ENCODE results near the gene ALDH1L1.
A peak's percentile ranks its signal among the peaks of the same experiment; 100 is the strongest.
"Not testable (repeated sequence)": the region's sequence is repeated elsewhere in the genome, so short reads cannot be mapped to it uniquely, and the experiment has no call there.

The ALDH1L1 gene

DNA sequence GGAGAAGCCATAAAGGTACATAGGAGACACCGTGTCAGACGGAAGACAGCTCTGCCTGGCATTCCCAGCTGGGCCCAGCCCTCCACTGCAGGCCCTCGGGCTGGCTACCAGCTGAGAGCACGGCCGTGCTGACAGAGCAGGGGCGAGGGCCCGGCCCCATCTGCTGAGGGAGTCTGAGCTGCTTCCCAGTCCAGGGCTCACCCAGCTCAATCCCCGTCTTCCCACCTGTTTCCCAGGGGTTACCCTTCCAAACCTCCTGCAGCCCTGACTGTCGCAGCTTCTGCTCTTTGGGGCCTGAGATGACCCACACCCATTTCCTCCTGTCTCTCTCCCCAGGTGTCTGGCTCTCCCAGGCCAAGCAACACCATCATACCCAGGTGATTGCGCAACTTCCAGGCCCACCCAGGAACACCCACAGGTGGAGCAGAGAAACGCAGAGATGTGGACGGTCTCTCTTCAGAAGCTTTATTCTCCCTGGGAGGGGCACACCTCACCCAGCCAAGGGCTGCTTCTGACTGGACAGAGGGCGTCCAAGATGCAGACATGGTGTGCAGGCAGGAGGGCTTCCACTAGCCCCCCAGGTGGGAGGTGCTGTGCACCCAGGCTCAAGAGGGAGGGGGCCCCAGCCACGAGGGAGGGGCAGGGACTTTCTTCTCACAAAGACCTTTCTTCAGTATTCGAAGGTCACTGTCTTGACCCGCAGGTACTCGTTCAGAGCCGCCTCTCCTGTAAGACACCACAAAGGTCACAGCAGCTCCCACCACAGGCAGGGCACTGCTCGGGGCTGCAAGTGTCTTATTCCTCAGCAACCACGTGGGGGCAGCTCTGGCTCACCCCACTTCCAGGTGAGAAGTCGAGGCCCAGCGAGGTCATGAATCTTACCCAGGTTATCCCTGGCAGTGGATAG lies 77.0 kb downstream of the ALDH1L1 start:
- no peak for DNase-seq

DNA sequence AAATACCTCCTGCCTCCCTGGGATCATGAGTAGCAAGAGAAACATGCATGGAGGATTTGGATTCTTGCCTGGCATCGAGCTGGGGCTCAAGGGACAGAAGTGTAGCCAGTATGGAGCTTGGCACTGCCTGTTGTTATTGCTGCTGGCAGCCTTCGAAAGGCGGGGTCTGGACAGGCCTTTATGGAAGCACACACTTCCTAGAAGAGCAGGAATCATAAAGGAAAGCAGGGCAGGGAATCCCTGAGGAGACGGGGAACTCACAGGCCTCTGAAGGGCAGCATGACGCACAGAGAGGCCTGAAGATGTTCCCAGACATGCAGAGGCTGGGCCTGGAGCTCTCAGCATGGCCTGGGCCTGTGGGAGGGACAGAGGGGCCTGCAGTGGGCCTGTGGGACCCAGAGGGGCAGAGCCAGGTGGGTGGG lies 77.8 kb downstream of the ALDH1L1 start:
- DNase-seq = no peak

GRCh38 chr3:126102011-126102410 lies 78.4 kb downstream of the ALDH1L1 start:
- no peak for DNase-seq

GRCh38 chr3:126101521-126101982 lies 78.8 kb downstream of the ALDH1L1 start:
- no peak for DNase-seq

DNA sequence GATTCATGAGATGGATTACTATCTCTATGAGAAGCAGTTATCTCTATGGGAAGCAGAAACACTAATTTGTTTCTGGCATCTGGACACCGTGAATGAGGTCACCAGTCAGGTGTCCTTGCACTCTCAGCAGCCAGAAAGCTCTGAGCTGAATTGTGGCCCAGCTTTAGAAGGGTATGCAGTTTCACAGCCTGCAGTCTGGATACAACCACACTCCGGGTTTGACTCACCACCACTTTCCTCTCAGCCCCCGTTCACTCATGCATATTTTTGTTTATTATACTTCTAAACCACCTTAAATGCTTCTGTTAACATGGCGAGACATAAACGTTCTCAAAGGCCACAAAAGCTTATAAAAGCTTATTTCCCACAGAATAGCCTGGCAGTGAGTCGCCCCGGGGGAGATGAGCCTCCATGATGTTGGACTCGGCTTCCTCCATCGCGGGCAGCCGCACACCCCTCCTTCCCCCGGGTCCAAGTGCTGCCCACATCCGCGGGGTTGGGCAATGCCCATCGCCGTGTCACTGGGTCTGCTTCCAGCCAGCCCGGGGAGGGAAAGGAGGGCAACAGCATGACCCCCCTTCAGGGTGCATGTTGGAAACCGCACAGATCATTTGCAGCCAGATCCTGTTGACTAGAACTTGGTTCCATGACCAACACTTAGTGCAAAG lies 79.6 kb downstream of the ALDH1L1 start:
- no peak for DNase-seq

- no peak for DNase-seq
These were observed 80.1 kb downstream of the ALDH1L1 start for GRCh38 chr3:126100269-126100633.

DNA sequence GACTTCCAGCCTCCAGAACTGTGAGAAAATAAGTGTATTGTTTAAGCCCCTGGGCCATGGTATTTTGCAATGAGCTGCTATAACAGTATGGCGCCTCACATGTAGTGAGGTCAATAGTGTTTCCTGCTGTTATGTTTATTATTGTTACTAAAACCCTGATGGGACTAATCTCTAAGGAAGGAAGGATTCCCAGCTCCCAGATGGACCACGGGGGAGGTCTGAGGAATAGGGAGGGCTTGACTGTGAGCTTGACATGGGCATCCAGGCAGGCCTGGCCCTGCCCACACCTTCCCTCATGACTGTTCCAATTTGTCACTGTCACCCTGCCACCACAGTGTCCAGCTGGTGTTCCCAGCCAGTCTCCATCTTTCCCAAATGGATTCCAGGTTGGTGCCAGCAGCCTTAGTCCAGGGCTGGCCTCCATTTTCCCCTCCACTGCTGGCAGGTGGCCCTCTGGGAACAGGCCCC lies 82.0 kb downstream of the ALDH1L1 start:
- no peak for DNase-seq

DNA sequence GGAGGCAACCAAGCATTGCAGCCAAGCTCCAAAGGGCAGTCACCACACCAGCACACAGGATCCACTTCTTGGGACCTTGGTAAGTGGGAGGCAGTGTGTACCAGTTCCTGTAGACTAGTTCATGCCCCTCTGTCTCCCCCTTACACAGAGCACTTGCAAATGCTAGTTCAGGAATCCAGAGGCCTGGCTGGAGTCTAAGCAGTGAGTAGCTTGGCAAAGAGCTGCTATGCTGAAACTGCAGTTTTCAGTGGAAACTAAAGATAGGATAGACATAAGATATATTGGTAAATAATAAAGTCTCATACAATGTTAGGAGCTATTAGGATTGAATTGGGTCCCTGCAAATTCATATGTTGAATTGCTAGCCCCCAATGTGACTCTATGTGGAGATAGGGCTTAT lies 82.6 kb downstream of the ALDH1L1 start:
- no peak for DNase-seq

DNA sequence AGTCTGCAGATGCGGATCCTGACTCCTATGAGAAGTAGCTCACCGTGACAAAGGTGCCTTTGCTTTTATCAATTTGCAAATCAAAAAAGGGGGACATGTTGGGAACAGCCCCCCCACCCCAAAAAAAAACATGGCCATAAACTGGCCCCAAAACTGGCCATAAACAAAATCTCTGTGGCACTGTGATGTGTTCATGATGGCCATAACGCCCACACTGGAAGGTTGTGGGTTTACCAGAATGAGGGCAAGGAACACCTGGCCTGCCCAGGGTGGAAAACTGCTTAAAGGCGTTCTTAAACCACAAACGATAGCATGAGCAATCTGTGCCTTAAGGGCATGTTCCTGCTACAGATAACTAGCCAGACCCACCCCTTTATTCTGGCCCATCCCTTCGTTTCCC lies 84.1 kb downstream of the ALDH1L1 start:
- DNase-seq = not testable (repeated sequence)

- DNase-seq = not testable (repeated sequence)
These were observed 88.3 kb downstream of the ALDH1L1 start for GRCh38 chr3:126092128-126092527.

DNA sequence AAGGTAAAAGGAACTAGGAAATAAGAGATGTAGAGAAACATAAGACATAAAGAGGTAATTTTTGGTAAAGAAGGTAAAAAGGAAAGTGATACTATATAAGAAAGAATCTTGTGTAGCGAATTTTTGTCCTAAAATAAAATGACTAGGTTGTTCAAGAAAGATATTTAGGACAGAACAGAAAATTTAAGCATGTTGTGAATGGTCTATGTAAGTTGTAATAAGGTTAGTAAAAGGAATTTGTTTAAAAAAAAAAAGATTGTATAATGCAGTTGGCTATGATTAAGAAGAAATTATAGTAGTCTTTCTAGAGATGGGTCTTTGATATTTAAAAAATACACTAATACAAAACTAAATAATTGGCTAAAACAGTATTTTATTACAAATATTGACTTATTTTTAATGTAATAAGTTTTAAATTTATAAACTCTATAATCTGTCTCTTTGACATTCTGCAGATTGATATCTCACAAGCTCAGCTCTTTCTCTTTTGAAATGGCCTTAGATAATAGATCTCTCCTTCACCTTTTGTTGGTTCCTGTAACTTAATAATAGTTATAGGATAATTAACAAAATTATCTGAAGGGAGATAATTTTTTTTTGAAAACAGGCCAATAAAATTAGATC lies 92.7 kb downstream of the ALDH1L1 start:
- no peak for DNase-seq

DNA sequence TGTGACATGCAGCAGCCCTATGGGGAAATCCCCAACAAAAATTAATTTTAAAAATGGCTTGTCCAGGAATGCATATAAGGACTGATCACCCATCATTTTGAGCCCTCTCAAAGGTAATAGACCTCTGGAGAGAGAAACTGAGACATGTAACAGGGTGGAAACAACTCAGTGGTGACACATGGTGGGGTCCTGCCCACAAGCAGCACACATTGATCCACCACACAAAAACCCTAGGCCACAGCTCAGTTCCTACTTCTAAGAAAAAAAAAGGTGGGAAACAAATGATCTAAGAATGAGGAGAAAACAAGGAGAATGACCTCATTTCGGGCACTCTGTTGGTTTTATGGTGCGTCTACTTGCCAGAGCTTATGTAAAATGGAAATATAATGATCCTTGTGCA lies 94.5 kb downstream of the ALDH1L1 start:
- DNase-seq = no peak

DNA sequence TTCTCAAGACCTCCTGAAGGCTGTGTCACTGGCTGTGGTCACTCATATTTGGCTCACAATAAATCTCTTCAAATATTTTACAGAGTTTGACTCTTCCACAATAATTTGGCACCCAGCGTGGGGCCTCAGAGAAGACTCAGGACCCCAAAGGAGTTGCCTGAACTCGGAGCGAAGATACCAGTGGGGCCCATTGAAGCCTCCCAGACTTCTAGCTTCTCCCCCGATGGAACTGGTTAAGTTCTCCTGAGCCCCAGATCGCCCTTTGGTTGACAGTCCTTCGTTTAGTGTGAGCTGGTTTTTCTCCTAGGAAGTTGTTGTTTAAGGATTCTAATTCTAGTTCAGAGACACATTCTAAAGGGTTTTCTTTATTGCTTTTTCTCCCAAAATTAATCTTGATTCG lies 95.1 kb downstream of the ALDH1L1 start:
- no peak for DNase-seq

DNA sequence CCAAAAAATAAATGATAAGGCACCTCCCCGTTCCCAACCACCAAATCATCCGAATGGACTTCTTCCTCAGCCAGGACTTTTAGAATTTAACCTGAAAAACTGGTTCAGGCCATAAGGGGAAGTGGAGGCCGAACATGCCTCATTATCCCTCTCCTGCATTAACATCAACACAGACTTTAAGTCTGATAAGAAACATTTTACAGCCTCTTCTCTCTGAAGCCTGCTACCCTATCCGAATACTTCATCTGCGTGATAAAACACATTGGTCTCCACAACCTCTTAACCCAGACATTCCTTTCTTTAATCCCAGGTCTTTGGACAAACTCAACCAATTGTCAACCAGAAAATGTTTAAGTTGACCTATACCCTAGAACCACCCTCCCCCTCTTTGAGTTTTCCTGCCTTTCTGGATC lies 95.6 kb downstream of the ALDH1L1 start:
- no peak for DNase-seq

DNA sequence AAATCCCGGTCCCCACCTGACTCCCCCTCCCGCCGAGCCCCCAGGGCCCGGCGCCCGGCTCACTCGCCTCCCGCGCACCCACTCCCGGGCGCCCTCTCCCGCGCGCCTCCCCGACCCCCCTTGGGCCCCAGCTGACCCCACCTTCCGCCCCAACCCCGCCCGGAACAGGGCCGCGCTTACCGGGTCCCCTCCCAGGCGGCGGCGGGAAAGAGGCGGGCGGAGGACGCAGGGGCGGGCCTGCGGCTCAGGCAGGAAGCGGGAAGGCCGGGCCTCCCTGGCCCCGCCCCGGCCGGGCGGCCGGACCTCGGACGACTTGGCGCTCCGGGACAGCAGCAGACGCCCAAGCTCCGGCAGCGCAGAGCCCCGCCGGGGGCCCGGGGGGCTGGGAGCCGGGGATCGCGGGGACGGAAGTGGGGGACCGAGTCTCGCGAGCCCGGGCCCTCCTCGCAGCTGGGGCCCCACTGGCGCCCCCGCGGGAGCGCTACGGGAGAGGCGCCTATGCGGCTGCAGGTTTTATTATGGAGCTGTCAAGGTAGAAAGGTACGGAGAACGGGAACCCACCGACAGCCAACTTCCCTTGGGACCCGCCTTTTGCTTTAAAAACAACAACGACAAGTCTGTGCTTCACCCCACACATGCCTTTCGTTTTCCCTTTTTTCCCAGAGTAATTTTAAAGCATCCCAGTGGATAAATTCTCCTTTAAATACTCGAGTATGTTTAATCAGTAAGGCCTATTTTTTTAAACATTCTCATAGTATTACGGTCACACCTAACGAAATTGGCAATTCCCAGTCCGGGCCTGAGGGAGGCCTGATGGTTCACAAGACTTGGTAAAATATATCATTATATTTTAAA lies 96.2 kb downstream of the ALDH1L1 start, which contains the start of gene SLC41A3:
TSS of gene SLC41A3 (minus strand) at position 212 of the 855 bp plus-strand sequence. CDS start 15,905 bp downstream, outside the sequence.
- peak; percentile 72 for DNase-seq

DNA sequence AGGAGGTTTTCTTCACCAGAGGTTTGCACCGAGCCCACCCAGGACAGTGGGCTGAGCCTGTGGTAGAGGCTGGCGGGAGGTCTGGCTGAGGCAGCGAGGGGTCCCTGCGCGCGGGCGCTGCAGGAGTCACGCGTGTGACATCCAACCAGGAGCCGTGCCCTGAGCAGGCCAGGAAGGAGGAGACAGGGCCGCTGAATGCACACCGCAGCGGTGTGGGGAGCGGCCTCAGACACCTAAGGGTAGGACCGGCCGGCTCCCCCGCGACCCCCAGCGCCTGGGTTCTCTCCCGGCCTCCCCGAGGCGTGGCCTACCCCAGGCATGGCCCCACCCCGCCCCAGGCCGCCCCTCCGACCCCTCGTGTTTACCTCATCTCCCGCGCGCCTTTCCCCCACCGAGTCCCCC lies 96.9 kb downstream of the ALDH1L1 start:
- peak; percentile 76 for DNase-seq

DNA sequence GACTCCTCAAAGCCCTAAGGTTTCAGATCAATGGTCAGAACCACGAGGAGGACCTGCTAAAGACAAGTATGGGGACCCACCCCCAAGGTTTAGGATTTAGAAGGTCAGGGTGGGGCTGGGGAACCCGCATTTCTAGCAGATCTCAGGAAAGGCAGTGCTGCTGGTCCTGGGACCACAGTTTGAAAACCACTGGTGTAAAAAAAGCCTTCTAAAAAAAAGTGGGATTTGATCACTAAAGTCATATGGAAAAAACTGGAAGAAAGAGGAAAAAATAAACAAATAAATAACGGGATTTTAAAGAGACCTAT lies 97.3 kb downstream of the ALDH1L1 start:
- no peak for DNase-seq

- no peak for DNase-seq
These were observed 97.8 kb downstream of the ALDH1L1 start for GRCh38 chr3:126082362-126083137.

DNA sequence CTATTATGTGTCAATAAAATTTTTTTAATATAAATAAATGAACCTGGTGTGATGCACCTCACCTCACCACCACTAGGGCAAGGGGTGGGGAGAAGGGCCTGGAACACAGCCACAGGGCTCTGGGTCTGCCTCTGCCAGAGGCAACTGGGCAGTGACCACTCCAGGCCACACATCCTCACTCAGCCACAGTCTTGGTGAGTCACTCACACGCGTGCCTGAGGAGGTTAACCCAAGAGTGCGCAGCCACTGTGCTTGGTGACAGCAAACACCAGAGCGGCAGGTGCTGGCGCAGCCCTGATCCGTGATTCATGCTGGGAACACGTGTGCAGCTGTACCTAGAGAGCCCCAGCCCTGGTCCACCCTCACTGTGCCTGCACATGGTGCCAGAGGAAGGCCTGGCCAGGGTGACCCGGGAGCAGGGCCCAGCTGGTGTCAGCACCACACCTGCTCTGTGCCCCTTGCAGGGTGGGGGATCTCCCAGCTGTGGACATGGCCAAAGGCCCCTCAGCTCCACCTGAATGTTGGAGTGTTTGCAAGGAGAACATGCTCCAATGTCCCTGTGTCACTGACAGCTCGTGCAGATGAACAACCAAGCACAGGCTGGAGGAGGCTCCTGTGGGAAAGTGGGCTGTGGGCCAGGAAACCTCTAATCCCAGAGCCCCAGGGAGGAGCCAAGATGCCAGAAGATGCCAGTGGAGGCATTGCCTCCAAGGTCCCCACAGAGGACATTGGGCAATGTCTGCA lies 98.6 kb downstream of the ALDH1L1 start:
- no peak for DNase-seq

DNA sequence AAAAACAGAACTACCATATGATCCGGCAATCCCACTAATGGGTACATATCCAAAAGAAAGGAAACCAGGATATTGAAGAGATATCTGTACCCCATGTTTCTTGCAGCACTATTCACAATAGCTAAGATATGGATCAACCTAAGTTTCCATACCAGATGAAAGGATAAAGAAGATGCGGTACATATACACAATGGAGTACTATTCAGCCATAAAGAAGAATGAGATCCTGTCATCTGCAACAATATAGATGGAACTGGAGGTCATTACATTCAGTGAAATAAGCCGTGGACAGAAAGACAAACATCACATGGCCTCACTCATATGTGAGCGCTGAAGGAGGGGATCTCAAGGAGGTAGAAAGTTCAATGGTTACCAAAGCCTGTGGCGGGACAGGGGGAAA lies 99.4 kb downstream of the ALDH1L1 start:
- no peak for DNase-seq

GRCh38 chr3:126078866-126079265 lies 101.5 kb downstream of the ALDH1L1 start:
- no peak for DNase-seq
